Activated gamma-delta T cell (primary cell): Measurements from ENCODE around the gene MEGF8.

ENCODE experiments used
- DNase-seq: peaks from one replicate; lab custom pipeline; 2025; lab: John Stamatoyannopoulos, UW

MEGF8 gene

DNA sequence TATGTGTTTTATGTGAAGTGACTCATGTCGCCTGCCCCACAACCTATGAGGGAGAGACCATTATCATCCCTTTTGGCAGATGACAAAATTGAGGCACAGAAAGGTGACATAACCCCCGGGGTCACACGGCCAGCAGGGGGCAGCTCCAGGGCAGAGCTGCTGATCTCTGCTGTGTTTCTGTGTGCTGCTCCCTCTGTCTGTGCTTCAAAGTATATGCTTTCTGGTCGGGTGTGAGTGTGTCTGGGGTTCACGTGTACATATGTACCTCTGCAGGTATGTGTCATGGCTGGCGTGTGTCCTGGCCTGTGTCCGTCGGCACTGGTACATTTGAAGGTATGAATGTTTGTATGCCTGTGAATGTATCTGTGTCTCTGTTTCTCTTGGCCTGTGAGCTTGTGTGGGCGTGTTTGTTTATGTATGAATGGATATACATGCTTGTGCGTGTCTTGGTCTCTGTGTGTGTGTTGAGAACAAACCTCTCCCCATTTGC is 94.7 kb downstream of the MEGF8 start:
- peak; percentile 45 for DNase-seq

DNA sequence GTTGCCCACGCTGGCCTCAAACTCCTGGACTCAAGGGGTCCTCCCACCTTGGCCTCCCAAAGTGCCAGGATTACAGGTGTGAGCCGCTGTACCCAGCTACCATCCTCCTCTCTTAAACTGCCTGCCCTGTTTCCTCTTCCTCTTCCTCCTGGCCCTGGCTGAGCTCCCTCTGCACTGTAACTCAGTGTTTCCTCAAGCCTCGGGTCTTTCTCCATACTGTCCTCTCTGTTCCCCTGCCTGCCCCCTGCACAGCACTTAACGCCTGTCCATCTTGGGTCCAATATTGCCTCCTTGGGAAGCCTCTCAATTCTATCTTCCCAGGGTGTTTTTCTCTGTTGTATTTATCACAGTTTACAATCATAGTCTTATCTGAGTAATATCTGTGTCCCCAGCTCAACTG is 95.7 kb downstream of the MEGF8 start:
- DNase-seq, result no peak

DNA sequence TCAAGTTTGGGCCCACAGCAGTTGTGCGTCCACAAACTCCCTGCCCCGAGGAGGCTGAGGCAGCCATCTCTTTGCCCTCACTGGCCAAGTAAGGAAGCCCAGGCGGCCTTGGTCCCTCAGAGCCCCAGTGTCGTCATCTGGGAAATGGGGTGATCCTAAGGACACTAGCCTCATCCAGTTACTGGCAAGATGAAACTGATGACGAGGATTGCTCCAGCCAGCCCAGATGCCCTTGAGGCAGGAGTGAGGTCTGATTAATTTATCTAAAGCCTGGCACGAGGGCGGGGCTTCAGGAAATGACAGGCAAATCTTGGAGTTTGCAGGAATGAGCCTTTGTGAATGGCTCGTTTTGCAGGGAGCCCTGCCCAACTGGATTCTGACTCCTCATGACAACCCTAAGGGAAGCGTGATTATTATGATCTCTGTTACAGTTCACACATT is 96.2 kb downstream of the MEGF8 start:
- DNase-seq, result no peak

DNA sequence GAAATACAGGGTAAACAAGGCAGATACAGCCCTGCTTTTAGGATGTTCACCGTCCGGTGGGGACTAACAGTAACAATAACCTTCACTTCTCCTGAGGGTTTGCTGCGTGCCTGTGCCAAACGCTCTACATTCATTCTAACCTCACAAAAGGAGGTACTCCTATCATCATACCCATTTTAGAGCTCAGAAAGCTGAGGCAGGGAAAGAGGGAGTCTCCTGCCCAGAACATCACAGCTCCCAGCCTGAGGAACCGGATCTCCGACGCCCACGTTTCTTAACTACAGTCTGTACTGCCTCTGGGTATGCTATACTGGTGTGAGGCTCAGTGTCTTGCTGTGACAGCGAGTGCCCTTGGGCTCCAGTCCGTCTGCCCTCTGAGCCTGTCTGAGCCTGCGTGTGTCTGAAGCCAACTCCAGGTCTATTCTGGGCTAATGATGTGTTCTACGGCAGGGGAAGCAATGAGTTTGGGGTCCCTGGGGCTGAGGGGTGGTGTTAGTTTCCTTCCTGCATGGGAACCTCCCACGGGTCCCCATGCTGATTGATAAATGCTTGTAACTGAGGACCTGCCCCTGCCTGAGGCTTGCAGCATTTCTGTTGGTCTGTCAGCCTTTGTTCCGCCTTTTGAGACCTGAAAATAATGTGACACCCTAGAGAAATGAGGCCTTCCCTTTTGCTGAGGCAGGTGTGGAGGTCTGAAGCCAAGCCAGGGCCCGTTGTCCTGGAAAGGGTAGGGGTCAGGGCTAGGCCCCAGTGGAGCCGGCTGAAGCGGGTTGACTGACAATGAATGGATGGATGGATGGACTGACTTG is 96.9 kb downstream of the MEGF8 start:
- no peak for DNase-seq

DNA sequence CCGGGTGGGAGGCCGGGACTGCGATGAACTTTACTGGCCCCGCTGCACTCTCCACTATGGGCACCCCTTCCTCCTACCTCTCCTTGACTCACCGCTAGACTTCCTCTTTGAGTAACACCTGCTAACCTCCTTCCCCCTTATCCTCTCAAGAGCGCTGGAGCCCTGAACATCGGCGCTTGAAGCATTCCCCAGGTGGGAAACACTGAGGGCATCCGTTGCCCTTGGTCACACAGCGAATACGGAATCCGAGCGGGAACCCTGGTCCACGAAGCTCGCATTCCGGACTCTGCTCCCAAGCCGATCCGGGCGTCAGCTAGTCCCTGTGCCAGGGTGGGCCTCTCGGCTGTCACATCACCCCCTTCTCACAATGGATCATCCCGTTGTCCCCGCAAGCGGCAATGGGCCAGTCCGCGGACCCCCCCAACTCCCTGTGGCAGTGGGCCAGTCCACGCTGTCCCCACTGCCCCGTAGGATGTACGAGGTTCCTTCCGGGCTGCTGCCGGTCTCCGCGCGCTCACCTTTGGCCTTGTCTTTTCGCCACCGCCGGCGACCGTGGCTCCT is 97.5 kb downstream of the MEGF8 start:
- peak; percentile 50 for DNase-seq

DNA sequence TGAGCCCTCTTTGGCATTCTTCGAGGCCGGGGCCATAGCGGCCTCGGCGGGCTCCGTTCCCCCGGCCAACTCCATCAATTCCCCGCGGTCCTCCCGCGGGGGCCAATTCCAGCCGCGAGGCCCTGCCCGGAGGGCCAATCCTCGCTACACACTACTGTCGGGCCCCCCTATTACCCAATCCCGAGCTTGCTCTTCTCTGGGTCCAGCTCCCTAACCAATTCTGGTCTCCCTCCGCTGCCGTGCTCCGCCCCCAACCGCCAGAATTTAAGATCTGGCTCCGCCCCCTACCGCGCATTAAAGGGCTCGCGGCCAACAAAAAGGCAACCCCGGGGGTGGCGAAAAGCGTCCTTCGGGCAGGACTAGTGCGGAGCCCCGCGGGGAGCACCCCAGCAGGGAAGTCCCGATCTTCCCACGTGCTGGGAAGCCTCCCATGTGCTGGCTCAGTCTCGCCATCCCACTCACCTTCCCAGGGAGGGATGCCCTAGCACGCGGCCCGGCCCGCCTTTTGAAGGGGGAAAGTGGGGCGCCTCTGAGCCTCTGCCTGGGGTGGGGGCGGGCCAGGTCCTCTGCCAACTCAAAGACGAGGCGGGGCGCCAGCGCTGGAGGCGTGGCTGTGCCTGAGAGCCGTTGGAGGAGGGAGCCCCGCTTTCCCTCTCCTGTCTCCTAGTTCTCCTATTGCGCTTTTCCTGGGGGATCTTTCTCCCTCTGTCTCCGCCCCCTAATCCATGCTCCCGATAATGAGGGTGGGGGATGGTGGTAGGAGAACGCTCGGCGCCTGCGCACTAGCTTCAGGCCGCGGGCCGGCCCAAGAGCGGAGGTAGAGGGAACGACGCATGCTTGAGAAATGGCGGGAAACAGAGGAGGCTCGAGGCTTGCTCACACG is 98.3 kb downstream of the MEGF8 start:
- DNase-seq, result peak; percentile 64

DNA sequence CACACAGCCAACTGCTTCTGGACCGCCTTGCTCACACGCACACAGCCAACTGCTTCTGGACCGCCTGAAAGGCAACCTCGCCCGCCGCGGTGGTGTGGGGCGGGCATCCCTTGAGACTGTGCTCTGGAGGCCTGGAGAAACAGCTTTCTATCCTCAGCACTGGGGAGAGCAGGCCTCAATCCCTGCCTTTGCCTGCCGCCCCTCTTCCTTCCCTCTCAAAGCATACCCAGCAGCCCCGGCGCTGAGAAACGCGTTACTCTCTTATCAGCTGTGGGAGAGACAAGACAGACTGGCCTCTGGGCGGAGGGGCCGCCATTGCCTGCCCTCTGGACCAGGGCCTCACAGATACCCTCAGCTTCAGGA is 98.9 kb downstream of the MEGF8 start:
- DNase-seq, result no peak

DNA sequence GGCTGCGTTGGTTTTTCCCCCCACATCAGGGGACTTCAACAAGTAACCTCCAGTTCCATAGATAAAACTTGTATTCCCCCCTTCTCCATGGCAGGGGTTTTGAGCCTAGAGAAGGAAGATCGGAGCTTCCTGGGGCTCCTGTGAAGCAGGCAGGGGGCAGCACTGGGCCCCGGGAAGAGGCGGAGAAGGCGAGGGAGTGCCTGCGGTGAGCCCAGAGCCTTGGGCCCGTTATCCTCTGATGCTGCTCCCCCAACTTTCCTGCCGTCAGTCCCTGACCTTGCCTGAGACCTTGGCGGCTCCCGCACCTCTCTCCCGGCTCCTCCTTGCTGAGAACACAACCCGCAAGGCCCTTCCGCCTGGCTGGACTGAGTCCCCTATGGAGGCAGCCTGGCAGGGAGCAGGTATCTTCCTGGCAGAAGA is 99.3 kb downstream of the MEGF8 start:
- DNase-seq, result no peak

DNA sequence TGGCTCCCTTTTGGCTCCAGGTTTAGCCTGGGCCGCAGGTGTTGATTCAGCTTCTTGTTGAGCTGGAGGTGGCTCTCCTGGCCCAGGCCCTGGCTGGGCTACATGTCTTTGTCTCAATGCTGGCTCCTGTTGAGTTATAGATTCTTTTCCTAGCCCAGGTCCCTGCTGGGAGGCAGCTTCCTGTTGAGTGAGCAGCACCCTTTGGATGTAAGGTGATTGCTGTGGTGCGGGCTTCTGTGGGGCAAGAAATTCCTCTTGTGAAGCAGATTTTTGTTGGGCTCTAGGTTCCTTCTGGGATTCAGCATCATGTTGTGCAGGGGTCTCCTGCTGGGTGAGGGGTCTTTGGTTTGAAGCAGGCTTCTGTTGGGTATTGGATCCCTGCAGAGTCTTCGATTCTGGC is 101.2 kb downstream of the MEGF8 start:
- DNase-seq, result no peak

DNA sequence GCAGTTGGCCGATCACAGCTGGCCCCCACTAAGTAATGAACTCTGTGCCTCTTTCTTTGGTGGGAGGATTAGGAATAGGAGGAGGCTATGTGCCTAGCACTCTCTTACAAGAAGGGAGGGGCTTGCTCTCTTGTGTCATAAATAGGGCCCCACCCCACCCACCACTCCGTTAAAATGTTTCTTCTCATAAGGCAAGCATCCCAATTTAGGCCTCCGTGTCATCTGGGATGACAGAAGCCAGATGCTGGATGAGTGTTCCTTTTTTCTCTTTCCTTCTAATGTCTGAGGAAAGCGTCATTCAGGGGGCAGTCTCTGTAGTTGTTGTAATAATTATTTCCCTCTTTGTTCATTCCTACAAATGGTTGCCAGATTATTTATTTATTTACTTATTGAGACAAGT is 101.9 kb downstream of the MEGF8 start, which contains the start of gene LIPE:
Gene LIPE, minus strand, starts transcription at position 76 of the 400 bp plus-strand sequence. CDS start 239 bp downstream, outside the sequence.
- DNase-seq, result no peak
